MM.1S (cell line): ENCODE measurements around the gene NDOR1.

Source experiments
- EZH2 ChIP-seq: fragments of 300-600 bp; sonication (generic); optimal IDR thresholded peaks from 2 replicates; pipeline ENCODE3; 2017; ENCODE audit warnings: low read depth, mild to moderate bottlenecking, antibody characterized with exemption, low read length, mixed read lengths
- EZH2phosphoT487 ChIP-seq: fragments of 300-600 bp; sonication (generic); IDR thresholded peaks from 2 replicates; pipeline ENCODE4 v1.6.1; 2018; ENCODE audit warnings: antibody characterized with exemption, low read length
- TF ChIP-seq, protein P1 (sequence below): fragments of 300-600 bp; sonication (generic); IDR thresholded peaks from 2 replicates; pipeline ENCODE4 v1.5.1; 2016; ENCODE audit warnings: antibody characterized with exemption, low read length, mixed read lengths

DNA sequence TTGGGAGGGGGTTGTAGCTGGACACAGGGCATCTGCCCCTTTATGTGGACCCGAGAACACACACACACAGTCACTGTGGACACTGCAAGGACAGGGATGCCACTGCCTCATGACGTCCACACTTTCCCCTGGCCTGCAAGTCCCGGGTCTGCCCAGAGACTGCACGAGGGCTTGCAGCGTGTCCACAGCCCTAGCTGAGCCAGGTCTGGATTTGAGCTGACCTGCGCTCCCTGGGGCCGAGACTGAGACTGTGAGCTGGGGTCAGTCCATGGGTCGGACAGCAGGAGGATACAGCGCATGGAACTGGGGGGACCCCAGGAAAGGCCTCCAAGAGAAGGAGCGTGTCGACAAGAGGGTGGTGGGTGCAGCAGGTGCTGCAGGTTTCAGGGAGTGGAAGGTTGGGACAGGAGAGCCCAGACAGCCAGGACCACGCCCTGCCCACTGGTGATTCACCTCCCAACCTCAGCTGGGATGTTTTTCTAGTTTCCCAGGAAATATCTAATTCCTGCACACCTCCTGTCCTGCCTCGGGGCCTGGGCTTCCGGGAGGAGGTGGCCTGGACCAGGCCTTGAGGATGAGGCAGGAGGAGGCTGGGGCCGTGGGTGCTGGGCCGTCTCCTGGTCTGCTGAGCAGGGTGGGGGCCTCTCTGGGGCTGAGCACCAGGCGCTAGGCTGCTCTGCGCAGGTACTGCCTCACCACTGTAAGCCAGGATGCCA lies 21.0 kb downstream of the NDOR1 start:
- TF ChIP-seq, protein P1, sequence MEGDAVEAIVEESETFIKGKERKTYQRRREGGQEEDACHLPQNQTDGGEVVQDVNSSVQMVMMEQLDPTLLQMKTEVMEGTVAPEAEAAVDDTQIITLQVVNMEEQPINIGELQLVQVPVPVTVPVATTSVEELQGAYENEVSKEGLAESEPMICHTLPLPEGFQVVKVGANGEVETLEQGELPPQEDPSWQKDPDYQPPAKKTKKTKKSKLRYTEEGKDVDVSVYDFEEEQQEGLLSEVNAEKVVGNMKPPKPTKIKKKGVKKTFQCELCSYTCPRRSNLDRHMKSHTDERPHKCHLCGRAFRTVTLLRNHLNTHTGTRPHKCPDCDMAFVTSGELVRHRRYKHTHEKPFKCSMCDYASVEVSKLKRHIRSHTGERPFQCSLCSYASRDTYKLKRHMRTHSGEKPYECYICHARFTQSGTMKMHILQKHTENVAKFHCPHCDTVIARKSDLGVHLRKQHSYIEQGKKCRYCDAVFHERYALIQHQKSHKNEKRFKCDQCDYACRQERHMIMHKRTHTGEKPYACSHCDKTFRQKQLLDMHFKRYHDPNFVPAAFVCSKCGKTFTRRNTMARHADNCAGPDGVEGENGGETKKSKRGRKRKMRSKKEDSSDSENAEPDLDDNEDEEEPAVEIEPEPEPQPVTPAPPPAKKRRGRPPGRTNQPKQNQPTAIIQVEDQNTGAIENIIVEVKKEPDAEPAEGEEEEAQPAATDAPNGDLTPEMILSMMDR, result no peak
- TF ChIP-seq EZH2phosphoT487 (no peak), EZH2 (no peak)
